GM18520 (cell line): ENCODE measurements around the gene EHHADH.
"Not testable (repeated sequence)": the region's sequence is repeated elsewhere in the genome, so short reads cannot be mapped to it uniquely, and the experiment has no call there.

ENCODE experiments used
- ATAC-seq: cut with Tn5 transposase; IDR thresholded peaks from one replicate; pipeline ENCODE4 v1.9.1; 2021; ENCODE audit not compliant: unreplicated experiment

The EHHADH gene

DNA sequence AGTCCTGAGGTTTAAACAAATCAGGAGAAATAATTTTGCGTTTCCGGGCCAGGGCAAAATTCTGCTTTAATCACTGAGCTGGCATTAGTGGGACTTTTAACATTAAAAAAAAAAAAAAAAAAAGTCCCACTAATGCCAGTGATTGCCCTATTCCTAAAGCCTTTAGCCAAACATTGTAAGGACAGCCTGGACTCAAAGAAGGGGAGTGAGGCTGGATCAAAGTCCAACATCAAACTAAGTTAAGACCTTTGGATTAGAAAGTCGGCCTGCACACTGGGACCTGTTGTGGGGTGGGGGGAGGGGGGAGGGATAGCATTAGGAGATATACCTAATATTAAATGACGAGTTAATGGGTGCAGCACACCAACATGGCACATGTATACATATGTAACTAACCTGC is 716 bp downstream of the EHHADH start:
- not testable (repeated sequence) for ATAC-seq

DNA sequence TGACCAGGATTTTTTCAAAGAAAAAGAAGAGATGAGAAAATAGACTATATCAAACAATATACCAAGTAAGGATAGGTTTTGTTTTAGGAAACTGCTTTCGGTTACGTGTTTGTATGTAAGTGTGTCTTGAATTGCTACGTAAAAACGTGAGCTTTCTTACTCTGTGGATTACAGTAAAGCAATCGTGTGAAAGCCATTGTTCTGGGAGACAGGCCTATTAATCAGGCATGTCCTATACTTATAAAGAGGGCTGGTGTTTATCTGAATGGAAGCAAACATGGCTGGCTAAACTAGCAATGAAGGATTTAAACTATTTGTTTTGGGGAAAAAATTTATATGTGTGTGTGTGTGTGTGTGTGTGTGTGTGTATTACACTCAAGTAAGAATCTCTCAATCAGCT is 2.6 kb downstream of the EHHADH start:
- ATAC-seq = no peak

DNA sequence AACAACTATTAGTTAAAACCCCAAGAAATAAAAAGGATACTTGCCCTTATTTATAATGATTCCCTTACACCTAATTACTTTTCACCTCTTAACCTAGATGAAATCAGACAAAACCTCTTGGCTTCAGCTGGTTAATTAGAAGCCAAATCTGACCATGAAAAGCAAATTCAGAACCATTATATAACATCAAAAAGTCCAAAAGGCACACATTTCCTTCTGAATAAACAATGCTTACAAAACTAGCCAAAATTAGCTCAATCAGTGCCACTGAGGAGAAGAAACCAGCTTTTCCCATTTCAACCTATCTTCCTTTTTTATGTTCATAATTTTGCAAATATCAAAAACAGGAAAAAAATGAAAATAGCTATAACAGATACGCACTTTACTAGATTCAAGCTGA is 3.2 kb downstream of the EHHADH start:
- ATAC-seq = no peak

DNA sequence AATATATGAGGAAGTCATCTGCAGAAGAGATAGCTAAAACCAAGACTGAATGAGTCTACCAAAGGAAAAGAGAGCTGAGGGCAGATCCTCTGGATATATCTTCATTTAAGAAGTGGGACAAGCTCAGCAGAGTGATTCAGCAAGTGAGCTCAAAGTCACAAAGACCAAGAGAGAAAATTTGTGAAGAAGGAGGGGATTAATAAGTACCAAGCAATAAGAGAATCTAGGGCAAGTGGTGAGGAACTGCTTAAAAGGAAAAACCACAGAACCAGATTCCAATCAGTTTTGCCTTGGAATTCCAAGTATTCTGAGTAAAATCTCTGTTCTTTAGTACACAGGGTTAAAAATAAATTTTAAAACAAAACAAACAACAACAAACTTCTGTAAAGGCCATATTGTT is 3.6 kb downstream of the EHHADH start:
- ATAC-seq = no peak

DNA sequence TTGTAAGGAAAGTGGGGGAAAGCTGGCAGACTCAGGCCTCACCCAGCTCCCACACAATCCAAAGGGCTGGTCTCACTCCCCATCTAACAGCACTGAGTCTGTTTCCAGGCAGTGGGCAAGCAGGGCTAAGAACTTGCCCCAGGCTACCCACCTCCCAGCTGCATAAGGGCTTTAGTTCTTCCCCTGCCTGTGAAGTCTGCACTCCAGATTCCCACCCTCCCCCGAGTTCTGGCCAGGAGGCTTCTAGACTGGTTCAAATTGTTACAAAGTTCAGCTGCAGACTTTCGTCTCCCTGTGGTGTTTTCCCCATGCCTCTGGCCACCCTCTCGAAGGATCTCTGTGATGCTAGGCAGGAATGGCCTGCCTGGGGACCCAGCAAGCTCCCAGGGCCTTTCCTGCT is 11.2 kb downstream of the EHHADH start:
- ATAC-seq = no peak

DNA sequence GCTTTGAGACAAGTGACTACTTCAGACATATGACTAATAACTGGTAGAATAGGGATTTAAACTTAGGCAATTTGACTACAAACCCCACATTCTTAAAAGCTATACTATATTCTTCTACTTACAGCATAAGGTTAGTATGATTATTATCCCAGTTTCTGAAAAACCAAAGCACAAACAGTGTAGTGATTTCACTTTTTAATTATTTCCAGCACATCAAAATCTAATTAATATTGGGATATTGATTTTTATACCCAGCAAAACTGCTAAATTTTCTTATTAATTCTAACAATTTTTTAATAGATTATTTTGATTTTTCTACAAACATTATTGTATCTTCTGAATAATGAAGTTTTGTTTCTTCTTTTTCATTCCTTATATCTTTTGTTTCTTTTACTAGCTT is 16.9 kb downstream of the EHHADH start:
- no peak for ATAC-seq

DNA sequence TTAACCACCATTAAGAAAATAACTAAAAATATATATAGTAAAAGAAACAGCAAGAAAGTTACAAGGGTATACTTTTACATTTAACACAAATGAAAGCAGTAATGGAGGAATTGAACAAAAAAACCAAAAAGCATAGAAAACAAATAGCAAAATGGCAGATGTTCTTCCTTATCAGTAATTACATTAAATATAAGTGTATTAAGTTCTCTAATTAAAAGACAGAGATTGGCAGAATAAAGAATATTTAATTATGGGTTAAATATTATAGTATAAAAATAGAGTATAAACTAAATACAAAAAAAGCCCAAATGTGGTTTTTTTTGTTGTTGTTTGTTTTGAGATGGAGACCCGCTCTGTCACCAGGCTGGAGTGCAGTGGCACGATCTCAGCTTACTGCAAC is 20.5 kb downstream of the EHHADH start:
- ATAC-seq = no peak

DNA sequence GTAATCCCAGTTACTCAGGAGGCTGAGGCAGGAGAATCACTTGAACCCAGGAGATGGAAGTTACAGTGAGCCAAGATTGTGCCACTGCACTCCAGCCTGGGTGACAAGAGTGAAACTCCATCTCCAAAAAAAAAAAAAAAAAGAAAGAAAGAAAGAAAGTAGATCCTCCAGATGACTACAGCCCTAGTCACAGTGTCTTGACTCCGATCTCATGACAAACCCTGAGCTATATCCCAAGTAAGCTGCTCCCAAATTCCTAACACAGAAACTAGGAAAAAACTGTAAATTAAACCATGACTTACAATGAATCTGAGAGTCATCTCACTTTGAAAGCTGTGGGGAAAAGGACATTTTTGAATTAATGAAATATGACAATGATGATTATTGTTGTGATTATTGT is 27.3 kb downstream of the EHHADH start:
- not testable (repeated sequence) for ATAC-seq

DNA sequence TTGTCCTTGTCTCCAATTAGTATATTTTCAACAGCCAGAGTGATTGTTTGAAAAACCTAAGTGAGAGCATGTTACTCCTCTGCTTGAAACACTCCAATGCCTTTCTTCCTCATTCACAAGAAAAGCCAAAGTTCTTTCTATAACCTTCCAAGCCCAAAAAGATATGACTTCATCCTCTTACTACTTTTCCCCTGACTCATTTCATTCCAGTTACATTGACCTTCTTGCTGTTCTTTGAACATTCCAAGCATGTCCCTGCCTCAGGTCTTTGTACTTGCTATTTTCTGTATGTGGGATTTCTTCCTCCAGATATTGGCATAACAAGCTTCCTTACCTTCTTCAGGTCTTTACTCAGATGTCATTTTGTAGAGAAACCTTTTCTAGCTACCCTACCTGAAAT is 28.3 kb downstream of the EHHADH start:
- ATAC-seq = no peak

DNA sequence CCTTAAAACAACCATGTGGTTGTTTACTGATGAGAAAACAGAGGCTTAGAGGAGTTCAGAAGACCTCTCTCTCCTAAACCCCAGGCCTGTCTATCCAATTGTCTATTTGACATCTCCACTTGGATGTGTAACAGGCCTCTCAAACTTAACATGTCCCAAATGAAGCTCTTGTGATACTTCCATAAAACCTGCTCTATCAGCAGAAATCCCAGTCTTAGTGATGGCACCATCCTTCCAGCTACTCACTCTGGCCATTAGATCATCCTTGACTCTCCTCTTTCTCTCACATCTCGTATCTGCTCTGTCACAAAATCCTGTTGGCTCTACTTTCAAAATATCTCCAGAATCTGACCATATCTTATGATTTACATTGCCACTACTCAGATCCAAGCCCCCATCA is 28.8 kb downstream of the EHHADH start:
- ATAC-seq = no peak

DNA sequence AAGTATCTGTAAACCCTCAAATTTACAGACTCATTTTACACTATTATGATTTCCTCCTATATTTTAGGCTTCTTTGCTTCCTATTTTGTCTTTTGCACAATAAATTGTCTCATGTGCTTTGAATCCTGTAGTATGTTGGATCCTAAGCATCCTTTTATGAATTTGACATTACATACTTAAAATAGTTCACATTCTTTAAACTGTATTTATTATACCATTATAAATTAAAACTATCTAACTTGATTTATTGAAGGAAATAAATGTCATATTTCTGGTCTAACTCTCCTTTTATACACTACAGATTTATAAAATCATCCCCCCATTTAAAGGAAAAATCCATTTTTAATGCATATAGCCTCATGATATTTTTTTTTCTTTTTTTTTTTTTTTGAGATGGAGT is 32.6 kb downstream of the EHHADH start:
- no peak for ATAC-seq

DNA sequence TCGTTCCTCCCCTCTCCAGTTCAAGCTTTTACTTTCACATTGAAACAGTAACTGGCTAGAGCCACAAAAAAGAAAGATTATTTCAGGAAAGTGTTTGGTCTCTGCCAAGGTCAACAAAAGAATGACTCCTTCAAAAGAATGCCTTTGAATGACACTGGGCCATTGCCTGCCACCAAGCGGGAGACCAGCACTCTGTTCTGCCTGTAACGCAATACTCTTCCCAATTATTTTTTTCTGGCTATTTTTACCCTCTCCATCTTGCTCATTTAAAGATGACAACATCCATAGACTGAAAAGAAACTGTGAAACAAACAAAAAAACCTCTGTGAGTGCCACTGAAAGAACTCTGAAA is 37.3 kb downstream of the EHHADH start:
- no peak for ATAC-seq

DNA sequence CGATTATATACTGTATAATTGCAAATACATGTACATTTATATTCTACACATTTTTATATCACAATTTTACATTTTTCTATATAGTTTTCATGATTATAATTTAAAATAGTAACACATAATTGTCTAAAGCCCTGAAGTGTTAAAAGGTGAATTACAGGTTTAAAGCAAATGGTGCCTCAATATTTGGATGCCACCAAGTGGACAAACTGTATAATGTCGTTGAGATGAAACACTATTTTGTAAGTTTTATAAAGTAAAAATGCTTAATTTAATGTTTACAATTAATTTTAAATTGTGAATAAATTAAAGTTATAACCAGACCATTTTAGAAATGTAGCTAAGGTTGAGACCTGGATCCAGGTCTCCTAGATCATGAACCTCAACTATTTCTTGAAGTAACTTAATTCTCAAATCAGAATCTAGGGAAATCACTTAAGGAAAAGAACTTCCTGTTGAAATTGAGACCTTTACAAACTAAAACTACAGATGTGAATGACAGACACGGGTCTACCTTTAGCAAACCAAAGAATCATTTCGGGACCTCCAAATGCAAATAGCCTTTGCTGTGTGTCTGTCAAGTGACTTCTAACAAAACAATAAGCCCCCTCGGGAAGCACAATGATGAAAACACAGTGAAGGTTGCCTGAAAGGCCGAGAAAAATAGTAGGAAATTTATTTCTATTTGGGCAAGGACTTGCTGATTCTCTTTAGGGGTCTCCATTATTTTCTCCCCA is 37.8 kb downstream of the EHHADH start:
- ATAC-seq = no peak

DNA sequence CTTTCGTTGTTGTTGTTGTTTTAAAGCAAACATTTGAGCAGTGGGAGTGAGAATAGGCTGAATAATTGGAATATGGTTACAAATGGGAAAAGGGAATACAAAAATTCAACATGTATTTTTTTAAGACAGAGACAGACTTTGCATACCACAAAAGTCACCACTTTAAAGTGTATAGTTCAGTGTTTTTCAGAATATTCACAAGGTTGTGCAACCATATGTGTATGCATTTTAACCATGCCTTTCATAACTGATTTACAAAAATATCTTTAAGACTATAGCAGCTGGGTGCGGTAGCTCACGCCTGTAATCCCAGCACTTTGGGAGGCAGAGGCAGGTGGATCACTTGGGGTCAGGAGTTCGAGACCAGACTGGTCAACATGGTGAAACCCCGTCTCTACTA is 41.3 kb downstream of the EHHADH start:
- no peak for ATAC-seq

DNA sequence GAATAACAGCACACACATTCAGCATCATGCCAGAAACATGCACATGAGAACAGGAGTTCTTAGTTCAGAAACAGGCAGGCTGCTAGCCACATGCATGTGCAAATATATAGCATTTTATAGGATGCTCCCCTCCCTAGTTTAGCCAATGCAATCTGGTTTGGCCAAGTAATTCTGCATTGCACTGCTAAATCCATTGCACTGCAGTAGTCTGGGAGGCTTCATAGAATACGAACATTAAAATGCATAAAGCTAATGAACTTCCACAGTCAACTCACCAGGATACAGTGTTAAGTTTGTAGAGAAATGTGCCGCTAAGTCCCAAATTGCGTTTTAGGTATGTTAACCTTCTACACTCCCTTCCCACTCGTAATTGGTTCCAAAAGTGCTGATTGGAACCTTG is 41.8 kb downstream of the EHHADH start:
- no peak for ATAC-seq

DNA sequence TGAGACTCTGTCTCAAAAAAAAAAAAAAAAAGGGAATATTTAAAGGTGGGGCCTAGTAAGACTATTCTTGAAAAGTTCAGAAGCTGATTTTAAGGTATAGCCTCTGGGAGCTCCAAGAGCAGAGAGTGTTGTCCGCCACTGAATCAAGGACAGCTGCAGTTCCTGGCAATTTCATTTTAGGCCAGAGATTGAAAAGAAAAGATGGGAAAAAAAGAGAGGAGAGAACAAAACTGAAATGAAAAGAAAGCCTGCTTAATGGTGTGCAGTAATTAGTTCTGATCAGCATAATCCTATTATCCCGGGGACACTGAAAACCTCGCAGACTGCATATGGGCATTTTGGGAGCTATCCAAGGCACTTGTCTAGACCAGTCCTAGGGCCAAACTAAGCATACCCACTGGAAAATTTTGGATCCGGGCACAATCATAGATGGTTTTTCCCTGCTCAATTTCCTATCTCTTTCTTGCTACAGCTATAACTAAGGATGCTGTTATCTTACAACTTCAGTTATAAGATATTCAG is 43.2 kb downstream of the EHHADH start:
- no peak for ATAC-seq

DNA sequence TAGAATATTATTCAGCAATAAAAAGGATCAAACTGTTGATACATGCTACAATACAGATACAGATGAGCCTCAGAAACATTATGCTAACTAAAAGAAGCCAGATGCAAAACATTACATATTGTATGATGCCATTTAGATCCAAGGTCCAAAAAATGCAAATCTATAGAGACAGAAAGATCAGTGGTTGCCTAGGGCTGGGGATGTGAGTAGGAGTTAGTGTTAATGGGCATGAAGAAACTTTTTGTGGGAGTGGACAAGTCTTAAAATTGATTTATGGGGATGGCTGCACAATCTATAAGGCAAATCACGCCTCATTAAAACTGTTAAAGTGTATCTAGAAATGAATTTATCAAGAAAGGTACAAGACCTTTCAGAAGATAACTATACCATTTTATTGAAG is 45.0 kb downstream of the EHHADH start:
- ATAC-seq = no peak

DNA sequence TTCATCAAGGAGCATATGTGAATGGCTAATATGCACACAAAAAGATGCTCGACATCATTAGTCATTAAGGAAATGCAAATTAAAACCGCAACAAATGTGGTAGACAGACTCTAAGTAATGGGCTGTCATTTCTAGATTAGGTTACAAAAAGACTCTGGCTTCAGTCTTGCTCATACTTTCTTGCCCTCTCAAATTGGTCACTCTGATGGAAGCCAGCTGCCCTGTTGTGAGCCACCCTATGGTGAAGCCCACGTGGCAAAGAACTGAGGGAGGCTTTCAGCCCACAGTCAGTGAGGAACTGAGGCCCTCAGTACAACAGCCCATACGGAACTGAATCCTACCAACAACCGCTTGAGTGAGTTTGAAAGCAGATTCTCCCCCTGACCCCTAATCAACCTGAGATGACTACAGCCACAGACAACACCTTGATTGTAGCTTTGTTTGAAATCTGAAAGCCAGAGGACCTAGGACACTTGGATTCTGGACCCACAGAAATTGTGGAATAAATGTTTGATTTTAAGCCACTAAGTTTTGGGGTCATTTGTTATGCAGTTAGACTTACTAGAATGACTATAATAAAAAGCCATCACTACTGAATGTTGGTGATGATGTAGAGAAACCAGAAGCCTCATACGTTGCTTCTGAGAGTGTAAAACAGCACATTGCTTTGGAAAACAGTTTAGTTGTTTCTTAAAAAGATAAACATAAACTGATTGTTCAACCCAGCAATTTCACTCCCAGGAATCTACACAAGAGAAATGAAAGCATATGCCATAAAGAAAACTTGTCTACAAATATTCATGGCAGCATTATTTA is 45.7 kb downstream of the EHHADH start:
- ATAC-seq = peak; percentile 96

DNA sequence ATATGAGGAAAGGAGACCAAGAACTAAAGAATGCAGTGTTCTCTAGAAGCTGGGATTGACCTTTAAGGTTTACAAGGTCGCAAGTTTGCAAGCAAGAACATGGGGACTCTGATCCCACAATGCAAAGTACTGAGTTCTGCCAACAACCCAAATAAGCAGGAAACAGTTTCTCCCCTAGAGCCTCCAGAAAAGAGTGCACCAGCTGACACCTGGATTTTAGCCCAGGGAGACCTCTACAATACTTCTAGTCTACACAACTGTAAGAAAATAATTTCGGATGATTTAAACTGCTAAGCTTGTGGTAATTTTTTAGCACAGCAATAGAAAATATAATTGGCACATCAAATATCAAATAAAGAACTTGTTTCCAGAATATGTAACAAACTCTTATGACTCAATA is 46.4 kb downstream of the EHHADH start:
- no peak for ATAC-seq

DNA sequence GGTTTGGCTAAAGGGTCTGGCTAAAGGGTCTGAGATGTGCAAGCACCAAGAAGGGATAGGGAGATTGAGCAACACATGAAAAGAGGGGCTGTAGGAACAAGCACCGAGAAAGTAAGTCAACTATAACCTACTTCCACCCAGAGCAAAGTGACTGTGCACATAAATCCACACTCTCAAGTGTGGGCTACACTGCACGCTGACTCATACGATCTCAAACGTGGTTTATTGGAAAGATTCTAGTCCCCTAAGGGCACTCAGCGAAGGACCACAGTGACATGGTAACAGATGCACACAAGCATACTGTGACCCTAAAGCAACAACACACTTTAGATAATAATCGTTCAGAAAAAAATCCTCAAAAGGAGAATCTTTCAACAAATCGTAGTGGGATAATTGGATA is 48.0 kb downstream of the EHHADH start:
- no peak for ATAC-seq

DNA sequence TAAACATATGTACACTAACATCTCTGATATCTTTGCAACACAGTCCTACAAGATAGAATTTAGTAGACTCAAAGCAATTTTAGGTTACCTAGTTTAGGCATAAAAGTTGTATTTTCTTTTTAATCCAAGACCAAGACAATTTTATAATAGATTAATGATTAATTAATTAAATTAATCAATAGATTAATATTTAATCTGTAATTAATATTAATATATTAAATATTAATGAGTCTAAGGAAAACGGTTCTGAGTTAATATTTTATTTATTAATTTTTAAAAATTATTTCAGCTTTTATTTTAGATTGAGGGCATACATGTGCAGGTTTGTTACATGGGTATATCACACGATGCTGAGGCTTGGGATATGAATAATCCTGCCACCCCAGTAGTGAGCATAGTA is 49.0 kb downstream of the EHHADH start:
- no peak for ATAC-seq

DNA sequence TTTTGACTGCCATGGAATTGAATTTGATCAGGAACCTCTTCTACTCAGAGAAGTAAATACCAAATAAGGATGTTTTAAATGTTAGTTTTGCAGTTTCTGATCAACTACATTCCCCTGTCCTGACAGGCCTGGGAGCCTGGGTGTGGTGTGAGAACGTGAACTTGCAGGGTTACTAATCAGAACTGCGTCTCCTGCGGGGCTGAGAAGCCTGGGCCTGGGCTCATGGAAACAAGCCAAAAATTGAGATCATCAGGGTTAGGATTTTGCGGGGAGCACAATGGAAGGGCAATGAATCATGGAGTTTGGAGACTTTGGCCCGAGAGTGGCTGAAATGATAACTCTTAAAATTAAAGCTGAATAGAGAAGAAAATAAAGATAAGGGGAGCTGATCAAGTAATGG is 53.2 kb downstream of the EHHADH start:
- ATAC-seq = no peak

DNA sequence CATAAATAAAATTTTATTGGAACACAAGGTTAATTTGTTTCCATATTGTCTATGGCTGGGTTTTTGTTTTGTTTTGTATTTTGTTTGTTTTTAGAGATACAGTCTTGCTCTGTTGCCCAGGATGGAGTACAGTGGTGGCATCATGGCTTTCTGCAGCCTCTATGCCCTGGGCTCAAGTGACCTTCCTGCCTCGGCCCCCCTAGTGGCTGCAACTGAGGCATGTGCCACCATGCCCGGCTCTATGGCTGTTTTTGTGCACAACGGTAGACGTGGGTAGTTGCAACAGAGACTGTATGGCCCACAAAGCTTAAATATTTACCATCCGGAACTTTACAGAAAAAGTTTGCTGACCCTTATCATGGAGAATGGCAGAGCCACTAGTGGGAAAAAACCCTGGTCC is 54.2 kb downstream of the EHHADH start:
- no peak for ATAC-seq
